ENCODE measurements around the gene CTU2. TPM values are rescaled to one million over a fixed set of nuclear protein-coding genes. Genes with fewer than 3 reads are reported as not detected.

CTU2 gene
- polyA plus RNA-seq, 2 donors = 10.4 to 11.0 TPM

DNA sequence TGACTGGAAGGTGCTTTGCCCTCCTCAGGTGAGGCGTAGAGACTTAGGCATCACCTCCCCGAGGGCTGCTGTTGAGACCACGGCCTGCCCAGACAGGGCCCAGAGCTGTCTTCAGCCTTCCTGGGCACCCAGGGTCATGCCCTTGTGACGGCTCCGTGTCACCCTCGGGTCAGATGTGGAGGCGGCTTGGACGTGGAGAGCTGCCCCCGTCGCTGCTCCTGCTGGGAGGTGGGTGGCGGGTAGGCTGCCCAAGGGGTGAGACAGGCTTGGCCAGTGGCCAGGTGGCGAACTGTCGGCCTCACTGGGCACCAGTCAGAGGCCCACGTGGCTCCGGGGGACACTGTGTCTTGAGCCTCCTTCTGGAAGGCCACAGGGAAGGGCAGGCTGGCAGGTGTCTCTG lies 11.1 kb upstream of the CTU2 start:
- WGBS, 2 donors = 69 to 79% methylated on average over 15 of the region's 15 CpGs
- Histone ChIP-seq H3K4me1 (ENCODE audit: control insufficient read depth in 2 of 2, insufficient read depth in 2 of 2, low read length in 1 of 2) (peaks cover 0 to 5% of the 10 kb centered on the region in 2 donors), H3K36me3 (ENCODE audit: control insufficient read depth in 2 of 2, insufficient read depth in 2 of 2, low read length in 1 of 2) (peaks cover 0 to 23% of the 10 kb centered on the region in 2 donors), H3K27ac (ENCODE audit: low read depth in 2 of 2, low read length in 1 of 2) (no peak overlapping the region), H3K9me3 (ENCODE audit: control insufficient read depth in 2 of 2, insufficient read depth in 1 of 2, low read depth in 1 of 2, low read length in 1 of 2) (peaks cover 0 to 2% of the 10 kb centered on the region in 2 donors), H3K4me3 (ENCODE audit: low read depth in 1 of 2, low read length in 2 of 2) (no peak overlapping the region), H3K27me3 (ENCODE audit: control insufficient read depth in 1 of 2, insufficient read depth in 2 of 2, low read length in 2 of 2) (peaks cover 0 to 3% of the 10 kb centered on the region in 2 donors)

DNA sequence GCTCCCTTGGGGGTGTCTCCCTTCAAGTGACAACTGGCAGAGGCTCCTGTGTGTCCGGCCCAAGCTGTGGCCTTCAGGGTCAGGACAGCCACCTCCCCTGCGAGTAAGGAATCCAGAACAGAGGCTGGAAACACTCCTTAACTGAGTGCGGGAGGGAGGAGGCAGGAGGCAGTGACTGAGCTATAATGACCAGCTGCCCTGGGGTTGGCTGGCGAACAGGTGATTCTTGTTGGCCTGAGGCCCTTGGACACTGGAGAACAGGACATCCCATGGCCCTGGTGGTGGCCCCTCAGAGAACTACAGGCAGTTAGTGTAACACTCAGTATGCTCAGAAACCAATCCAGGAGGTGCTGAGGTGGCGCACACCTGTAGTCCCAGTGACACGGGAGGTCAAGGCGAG lies 10.6 kb upstream of the CTU2 start:
- H3K27me3 ChIP-seq (ENCODE audit: control insufficient read depth in 1 of 2, insufficient read depth in 2 of 2, low read length in 2 of 2) = no peaks in the 10 kb centered on the region
- WGBS, 2 donors = 91 to 95% methylated on average over 7 of the region's 7 CpGs
- no peak overlapping the region for H3K27ac ChIP-seq (ENCODE audit: low read depth in 2 of 2, low read length in 1 of 2)
- H3K4me3 ChIP-seq (ENCODE audit: low read depth in 1 of 2, low read length in 2 of 2) = no peak overlapping the region
- peaks cover 0 to 5% of the 10 kb centered on the region in 2 donors for H3K4me1 ChIP-seq (ENCODE audit: control insufficient read depth in 2 of 2, insufficient read depth in 2 of 2, low read length in 1 of 2)
- H3K36me3 ChIP-seq (ENCODE audit: control insufficient read depth in 2 of 2, insufficient read depth in 2 of 2, low read length in 1 of 2) = peaks cover 0 to 23% of the 10 kb centered on the region in 2 donors
- H3K9me3 ChIP-seq (ENCODE audit: control insufficient read depth in 2 of 2, insufficient read depth in 1 of 2, low read depth in 1 of 2, low read length in 1 of 2) = peaks cover 0 to 2% of the 10 kb centered on the region in 2 donors

- H3K27ac ChIP-seq (ENCODE audit: low read depth in 2 of 2, low read length in 1 of 2) = no peak overlapping the region
- no peaks in the 10 kb centered on the region for H3K27me3 ChIP-seq (ENCODE audit: control insufficient read depth in 1 of 2, insufficient read depth in 2 of 2, low read length in 2 of 2)
- peaks cover 0 to 23% of the 10 kb centered on the region in 2 donors for H3K36me3 ChIP-seq (ENCODE audit: control insufficient read depth in 2 of 2, insufficient read depth in 2 of 2, low read length in 1 of 2)
- peaks cover 0 to 2% of the 10 kb centered on the region in 2 donors for H3K9me3 ChIP-seq (ENCODE audit: control insufficient read depth in 2 of 2, insufficient read depth in 1 of 2, low read depth in 1 of 2, low read length in 1 of 2)
- WGBS, 2 donors = 84 to 88% methylated on average over 14 of the region's 14 CpGs
- peaks cover 0 to 5% of the 10 kb centered on the region in 2 donors for H3K4me1 ChIP-seq (ENCODE audit: control insufficient read depth in 2 of 2, insufficient read depth in 2 of 2, low read length in 1 of 2)
- H3K4me3 ChIP-seq (ENCODE audit: low read depth in 1 of 2, low read length in 2 of 2) = no peak overlapping the region
Measured at GRCh38 chr16:88696441-88696840, 9.9 kb upstream of the CTU2 start.

- no peaks in the 10 kb centered on the region for H3K27me3 ChIP-seq (ENCODE audit: control insufficient read depth in 1 of 2, insufficient read depth in 2 of 2, low read length in 2 of 2)
- H3K9me3 ChIP-seq (ENCODE audit: control insufficient read depth in 2 of 2, insufficient read depth in 1 of 2, low read depth in 1 of 2, low read length in 1 of 2) = peaks cover 0 to 2% of the 10 kb centered on the region in 2 donors
- no peak overlapping the region for H3K27ac ChIP-seq (ENCODE audit: low read depth in 2 of 2, low read length in 1 of 2)
- no peak overlapping the region for H3K4me3 ChIP-seq (ENCODE audit: low read depth in 1 of 2, low read length in 2 of 2)
- H3K36me3 ChIP-seq (ENCODE audit: control insufficient read depth in 2 of 2, insufficient read depth in 2 of 2, low read length in 1 of 2) = peaks cover 0 to 23% of the 10 kb centered on the region in 2 donors
- 91% methylated on average over 42 to 47 of the region's 47 CpGs for WGBS, 2 donors
- H3K4me1 ChIP-seq (ENCODE audit: control insufficient read depth in 2 of 2, insufficient read depth in 2 of 2, low read length in 1 of 2) = peaks cover 3 to 5% of the 10 kb centered on the region in 2 donors
Measured at GRCh38 chr16:88697116-88697830, 9.0 kb upstream of the CTU2 start.

DNA sequence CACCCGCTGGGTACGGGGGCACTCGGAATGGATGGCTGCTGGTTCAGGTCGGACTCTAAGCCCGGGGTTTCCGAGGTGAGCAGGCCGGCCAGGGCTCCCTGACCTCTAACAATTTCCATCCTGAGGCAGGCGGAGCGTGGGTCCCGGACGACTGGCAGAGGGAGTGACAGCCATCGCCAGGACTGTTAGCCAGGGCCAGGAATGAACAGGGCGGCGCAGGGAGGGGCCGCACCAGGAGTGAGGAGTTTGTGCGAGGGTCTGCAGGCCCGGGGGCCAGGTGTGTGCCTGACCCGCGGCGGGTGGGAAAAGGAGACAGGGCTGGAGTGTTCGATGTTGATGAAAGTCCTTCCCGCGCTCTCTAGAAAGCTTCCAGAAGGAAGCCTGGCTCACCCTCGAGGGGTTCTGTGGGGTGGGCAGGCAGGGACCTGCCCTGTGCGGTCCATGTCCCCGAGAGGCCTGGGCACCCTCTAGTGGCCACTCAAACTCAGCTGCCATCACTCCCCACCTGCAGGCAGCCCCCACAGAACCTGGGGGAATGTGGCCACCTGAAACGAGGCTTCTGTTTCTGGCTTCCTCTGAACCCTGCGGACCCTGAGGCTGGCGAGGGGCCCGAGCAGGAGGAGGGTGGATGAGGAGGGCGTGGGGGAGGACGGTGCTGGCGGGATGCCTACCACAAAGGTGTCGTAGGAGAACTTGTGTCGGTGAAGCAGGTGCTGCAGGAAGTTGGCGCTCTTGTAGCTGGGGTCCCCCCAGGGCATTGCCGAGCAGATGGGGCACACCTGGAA lies 8.3 kb upstream of the CTU2 start:
- Histone ChIP-seq H3K4me1 (ENCODE audit: control insufficient read depth in 2 of 2, insufficient read depth in 2 of 2, low read length in 1 of 2) (peaks cover 3 to 5% of the 10 kb centered on the region in 2 donors), H3K9me3 (ENCODE audit: control insufficient read depth in 2 of 2, insufficient read depth in 1 of 2, low read depth in 1 of 2, low read length in 1 of 2) (peaks cover 0 to 2% of the 10 kb centered on the region in 2 donors), H3K4me3 (ENCODE audit: low read depth in 1 of 2, low read length in 2 of 2) (no peak overlapping the region), H3K36me3 (ENCODE audit: control insufficient read depth in 2 of 2, insufficient read depth in 2 of 2, low read length in 1 of 2) (peaks cover 0 to 23% of the 10 kb centered on the region in 2 donors), H3K27me3 (ENCODE audit: control insufficient read depth in 1 of 2, insufficient read depth in 2 of 2, low read length in 2 of 2) (no peaks in the 10 kb centered on the region), H3K27ac (ENCODE audit: low read depth in 2 of 2, low read length in 1 of 2) (no peak overlapping the region)
- 84% methylated on average over 36 to 37 of the region's 37 CpGs for WGBS, 2 donors

- Histone ChIP-seq H3K4me1 (ENCODE audit: control insufficient read depth in 2 of 2, insufficient read depth in 2 of 2, low read length in 1 of 2) (peaks cover 3 to 5% of the 10 kb centered on the region in 2 donors), H3K27ac (ENCODE audit: low read depth in 2 of 2, low read length in 1 of 2) (no peak overlapping the region)
- 94 to 95% methylated on average over 24 to 25 of the region's 25 CpGs for WGBS, 2 donors
Measured at GRCh38 chr16:88698646-88699045, 7.7 kb upstream of the CTU2 start.

GRCh38 chr16:88699180-88699579 lies 7.1 kb upstream of the CTU2 start:
- H3K4me1 ChIP-seq (ENCODE audit: control insufficient read depth in 2 of 2, insufficient read depth in 2 of 2, low read length in 1 of 2) = peaks cover 3 to 5% of the 10 kb centered on the region in 2 donors
- no peak overlapping the region for H3K27ac ChIP-seq (ENCODE audit: low read depth in 2 of 2, low read length in 1 of 2)
- WGBS, 2 donors = 93 to 95% methylated on average over 14 to 16 of the region's 16 CpGs

More at GRCh38 chr16:88698646-88699045, 7.7 kb upstream of the CTU2 start:
- Histone ChIP-seq H3K9me3 (ENCODE audit: control insufficient read depth in 2 of 2, insufficient read depth in 1 of 2, low read depth in 1 of 2, low read length in 1 of 2) (peaks cover 0 to 2% of the 10 kb centered on the region in 2 donors), H3K4me3 (ENCODE audit: low read depth in 1 of 2, low read length in 2 of 2) (no peak overlapping the region), H3K36me3 (ENCODE audit: control insufficient read depth in 2 of 2, insufficient read depth in 2 of 2, low read length in 1 of 2) (peaks cover 0 to 23% of the 10 kb centered on the region in 2 donors), H3K27me3 (ENCODE audit: control insufficient read depth in 1 of 2, insufficient read depth in 2 of 2, low read length in 2 of 2) (no peaks in the 10 kb centered on the region)

GRCh38 chr16:88700322-88700635 lies 6.0 kb upstream of the CTU2 start:
- Histone ChIP-seq H3K4me1 (ENCODE audit: control insufficient read depth in 2 of 2, insufficient read depth in 2 of 2, low read length in 1 of 2) (peaks cover 3 to 9% of the 10 kb centered on the region in 2 donors), H3K36me3 (ENCODE audit: control insufficient read depth in 2 of 2, insufficient read depth in 2 of 2, low read length in 1 of 2) (peaks cover 0 to 23% of the 10 kb centered on the region in 2 donors), H3K9me3 (ENCODE audit: control insufficient read depth in 2 of 2, insufficient read depth in 1 of 2, low read depth in 1 of 2, low read length in 1 of 2) (peaks cover 0 to 2% of the 10 kb centered on the region in 2 donors), H3K4me3 (ENCODE audit: low read depth in 1 of 2, low read length in 2 of 2) (no peak overlapping the region), H3K27me3 (ENCODE audit: control insufficient read depth in 1 of 2, insufficient read depth in 2 of 2, low read length in 2 of 2) (no peaks in the 10 kb centered on the region), H3K27ac (ENCODE audit: low read depth in 2 of 2, low read length in 1 of 2) (peak overlapping the region; percentile 25 to 60)
- 68 to 70% methylated on average over 14 of the region's 14 CpGs for WGBS, 2 donors

More at GRCh38 chr16:88699180-88699579, 7.1 kb upstream of the CTU2 start:
- Histone ChIP-seq H3K36me3 (ENCODE audit: control insufficient read depth in 2 of 2, insufficient read depth in 2 of 2, low read length in 1 of 2) (peaks cover 0 to 23% of the 10 kb centered on the region in 2 donors), H3K4me3 (ENCODE audit: low read depth in 1 of 2, low read length in 2 of 2) (no peak overlapping the region), H3K27me3 (ENCODE audit: control insufficient read depth in 1 of 2, insufficient read depth in 2 of 2, low read length in 2 of 2) (no peaks in the 10 kb centered on the region), H3K9me3 (ENCODE audit: control insufficient read depth in 2 of 2, insufficient read depth in 1 of 2, low read depth in 1 of 2, low read length in 1 of 2) (peaks cover 0 to 2% of the 10 kb centered on the region in 2 donors)

GRCh38 chr16:88700636-88701482 lies 5.4 kb upstream of the CTU2 start:
- Histone ChIP-seq H3K9me3 (ENCODE audit: control insufficient read depth in 2 of 2, insufficient read depth in 1 of 2, low read depth in 1 of 2, low read length in 1 of 2) (peaks cover 0 to 2% of the 10 kb centered on the region in 2 donors), H3K4me3 (ENCODE audit: low read depth in 1 of 2, low read length in 2 of 2) (peak overlapping the region in 1 of 2 donors; percentile 21)

More at GRCh38 chr16:88700636-88701482, 5.4 kb upstream of the CTU2 start:
- Histone ChIP-seq H3K36me3 (ENCODE audit: control insufficient read depth in 2 of 2, insufficient read depth in 2 of 2, low read length in 1 of 2) (peaks cover 0 to 23% of the 10 kb centered on the region in 2 donors), H3K27ac (ENCODE audit: low read depth in 2 of 2, low read length in 1 of 2) (peak overlapping the region; percentile 45 to 60), H3K4me1 (ENCODE audit: control insufficient read depth in 2 of 2, insufficient read depth in 2 of 2, low read length in 1 of 2) (peaks cover 3 to 9% of the 10 kb centered on the region in 2 donors), H3K27me3 (ENCODE audit: control insufficient read depth in 1 of 2, insufficient read depth in 2 of 2, low read length in 2 of 2) (no peaks in the 10 kb centered on the region)
- WGBS, 2 donors = 55 to 61% methylated on average over 39 to 42 of the region's 42 CpGs
